ENCODE measurements around the gene CCDC172.

CCDC172 gene

DNA sequence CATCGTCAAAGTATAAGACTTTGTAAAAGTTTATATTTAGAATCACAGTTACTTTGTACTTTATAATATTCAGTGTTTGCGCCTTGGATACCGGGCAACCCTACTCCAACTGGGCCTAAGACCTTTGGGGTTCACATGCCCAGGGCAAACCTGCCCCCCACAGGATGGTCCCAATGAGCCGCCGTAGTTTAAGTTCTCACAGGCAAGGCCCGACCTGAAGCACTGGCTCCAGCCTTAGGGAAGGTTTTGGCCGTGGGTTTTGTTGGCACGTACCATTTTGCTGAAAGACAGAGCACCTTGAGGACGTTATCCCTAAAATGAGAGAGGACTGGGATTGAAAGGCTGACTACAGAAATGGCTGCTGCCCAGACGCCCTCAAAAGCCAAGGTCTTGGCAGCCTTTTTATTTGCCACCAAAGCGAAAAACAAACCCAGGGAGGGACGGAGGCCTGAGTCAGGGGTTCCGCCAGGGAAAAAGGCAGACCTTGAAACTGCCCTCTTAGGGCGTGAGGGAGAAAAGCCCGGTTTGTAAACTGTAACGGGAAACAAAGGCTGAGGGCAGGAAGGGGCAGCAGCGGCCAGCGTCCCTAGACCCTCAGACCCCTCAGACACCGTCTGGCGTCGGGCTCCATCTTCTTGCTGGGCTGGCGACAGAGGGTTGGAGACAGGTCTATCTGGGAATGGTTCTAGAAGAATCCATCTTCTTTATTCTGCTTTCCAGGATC is at the start of gene CCDC172:
TSS of gene CCDC172 (plus strand) at position 222 of the 724 bp plus-strand sequence. CDS start 564 bp downstream, outside the sequence.
- DNase-seq (ENCODE audit: low read depth): no peak

DNA sequence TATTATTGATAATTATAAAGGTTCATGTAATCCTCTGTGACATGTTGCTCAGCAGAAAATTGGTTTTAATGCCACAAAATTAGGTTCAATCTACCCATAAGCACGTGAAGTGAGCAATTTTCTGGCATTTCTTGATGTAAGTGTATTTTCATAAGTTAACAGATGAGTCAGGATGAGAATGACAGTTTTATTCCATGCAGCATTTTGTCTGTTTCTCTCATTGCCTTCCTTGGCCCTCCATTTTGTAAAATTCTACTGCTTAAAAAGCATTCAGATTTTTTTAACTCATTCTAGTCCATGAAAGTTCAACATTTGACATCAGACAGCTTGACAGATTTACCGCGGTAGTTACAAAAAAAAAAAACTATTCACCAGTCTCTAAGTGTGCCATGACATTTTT is 47.3 kb upstream of the CCDC172 start:
- DNase-seq (ENCODE audit: low read depth): no peak

GRCh38 chr10:116278846-116279245 is 45.4 kb upstream of the CCDC172 start:
- no peak for DNase-seq (ENCODE audit: low read depth)

DNA sequence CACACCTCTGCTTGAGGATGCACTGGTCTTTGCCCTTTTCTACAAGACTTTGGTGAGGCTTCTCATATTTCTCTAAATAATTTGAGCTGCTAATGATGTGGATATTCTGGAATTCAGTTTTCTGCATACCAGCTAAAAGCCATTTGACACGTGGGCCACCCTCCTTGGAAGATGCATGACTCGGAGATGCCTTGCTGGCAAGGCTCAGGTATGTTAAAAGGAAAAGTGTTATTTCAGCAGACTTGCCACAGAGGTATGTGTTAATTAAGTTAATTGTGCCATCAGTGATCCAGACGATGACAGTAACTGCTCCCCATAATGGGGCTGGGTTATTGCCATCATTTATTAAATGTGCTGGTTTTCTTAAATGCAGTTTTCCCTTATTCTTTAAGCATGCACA is 42.5 kb upstream of the CCDC172 start:
- DNase-seq (ENCODE audit: low read depth): no peak

DNA sequence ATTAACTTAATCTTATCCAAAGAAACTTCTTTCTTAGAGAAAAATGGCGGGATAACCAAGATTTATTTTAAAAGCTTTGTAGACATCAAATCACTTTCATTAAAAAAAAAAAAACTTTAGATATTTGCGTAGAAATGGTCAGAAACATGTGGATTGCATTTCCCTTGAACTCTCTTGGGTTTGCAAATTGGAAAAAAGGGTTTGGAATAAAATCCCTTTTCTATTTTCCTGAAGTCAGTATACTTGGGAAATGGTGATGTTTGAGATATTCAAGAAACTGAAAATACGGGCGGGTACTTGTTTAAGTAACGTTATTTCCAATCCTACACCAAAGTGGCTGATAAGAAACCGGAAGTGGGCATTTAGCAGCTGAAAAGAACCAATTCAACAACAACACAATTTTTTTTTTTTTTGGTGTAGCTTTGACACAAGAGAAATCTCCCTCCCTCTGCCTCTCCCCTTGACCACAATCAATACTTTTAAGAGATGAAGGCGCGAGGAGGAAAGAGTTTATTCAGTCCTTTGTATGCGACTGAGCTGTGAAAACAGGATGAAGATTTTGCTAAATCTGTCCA is 37.5 kb upstream of the CCDC172 start:
- DNase-seq (ENCODE audit: low read depth): no peak

DNA sequence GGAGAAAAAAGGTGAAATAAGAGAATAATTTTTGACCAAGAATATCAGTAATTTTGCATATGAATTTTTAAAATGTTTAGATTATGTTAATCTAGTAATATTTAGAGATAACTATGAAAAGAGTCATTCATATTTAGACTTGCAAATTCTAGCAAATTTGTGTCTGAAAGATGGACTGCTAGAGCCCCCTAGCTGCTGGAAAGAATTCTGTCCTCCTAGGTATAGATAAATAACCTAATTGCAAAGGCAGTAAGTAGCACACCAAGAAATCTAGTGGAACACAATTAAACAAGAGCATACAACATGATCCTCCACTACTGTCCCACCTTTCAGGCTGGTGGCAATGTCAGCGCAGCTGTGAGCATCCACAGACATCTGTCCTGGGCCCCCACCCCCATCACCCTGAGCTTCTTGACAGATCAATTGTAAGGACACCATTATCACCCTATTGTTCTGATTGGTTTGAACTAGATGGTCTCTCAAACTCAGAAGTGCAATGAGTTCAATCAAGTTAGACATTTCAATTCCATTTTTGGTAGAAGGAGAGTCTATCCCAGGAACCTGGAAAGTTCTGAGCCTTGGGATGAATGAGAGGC is 36.2 kb upstream of the CCDC172 start:
- DNase-seq (ENCODE audit: low read depth): no peak

DNA sequence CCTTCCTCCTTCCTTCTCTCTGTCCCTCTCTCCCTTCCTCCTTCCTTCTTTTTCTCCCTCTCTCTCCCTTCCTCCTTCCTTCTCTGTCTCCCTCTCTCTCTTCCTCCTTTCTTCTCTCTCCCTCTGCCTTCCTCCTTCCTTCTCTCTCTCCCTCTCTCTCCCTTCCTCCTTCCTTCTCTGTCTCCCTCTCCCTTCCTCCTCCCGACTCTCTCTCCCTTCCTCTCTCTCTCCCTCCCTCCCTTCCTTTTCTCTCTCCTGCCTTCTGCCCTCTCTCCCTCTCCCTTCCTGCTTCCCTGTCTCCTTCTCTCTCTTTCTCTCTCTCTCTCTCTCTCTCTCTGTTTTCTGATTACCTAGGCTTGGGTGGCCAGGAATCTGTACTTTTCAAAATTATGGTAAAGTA is 34.6 kb upstream of the CCDC172 start:
- DNase-seq (ENCODE audit: low read depth): no peak

DNA sequence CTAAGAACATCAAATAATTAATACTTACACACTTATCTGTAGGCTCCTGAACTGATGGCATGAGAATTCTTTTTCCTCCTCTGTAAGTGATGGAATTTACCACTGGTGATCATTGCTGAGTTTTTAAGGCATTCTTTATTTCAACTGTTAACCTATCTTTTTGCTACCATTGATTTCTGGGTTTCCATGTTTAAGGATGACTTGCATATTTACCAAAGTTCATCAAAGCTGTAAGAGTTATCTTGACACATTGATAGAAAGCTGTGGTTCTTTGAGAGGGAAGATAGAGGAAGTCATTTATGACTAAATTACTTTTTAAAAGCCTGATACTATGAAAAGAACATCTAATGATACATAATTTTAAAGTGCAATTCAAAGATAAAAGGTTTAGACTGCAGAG is 31.8 kb upstream of the CCDC172 start:
- no peak for DNase-seq (ENCODE audit: low read depth)

GRCh38 chr10:116296291-116296721 is 27.9 kb upstream of the CCDC172 start:
- DNase-seq (ENCODE audit: low read depth): no peak

DNA sequence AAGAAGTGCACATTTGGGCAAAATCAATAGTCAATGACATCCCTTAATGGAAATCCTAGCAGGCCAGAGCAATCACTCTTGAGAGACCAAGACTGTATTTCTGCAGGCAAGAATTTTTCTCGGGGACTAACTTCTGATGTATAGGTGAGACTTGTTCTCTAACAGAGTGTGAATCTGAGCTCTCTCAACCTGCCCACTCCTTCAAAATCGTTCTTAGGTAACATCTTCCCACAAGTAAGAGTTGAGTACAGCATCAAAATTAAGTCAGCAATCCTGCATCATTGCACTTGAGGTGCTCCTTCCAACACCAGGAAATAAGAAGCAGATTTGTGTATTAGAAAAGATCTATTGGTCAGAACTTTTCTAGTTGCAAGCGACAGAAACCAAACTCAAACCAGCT is 25.7 kb upstream of the CCDC172 start:
- DNase-seq (ENCODE audit: low read depth): no peak

DNA sequence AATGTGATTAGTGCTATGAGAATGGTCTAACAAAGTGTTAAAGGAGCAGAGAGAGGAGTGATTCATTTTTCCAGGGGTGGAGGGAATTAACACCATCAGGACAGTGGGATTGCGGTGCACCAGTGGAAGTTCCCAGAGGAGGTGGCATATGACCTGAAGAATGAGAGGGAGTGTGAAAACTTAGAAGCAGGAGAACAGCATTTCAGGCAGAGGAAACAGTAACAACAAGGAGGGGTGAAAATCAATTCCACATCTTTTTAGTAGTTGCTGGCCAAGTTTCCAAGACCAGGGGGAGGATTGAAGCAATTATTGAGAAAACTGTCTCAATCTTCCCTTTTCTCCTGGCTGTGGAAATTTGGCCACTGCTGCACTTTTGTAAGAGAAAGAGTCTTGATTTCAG is 23.7 kb upstream of the CCDC172 start:
- no peak for DNase-seq (ENCODE audit: low read depth)

DNA sequence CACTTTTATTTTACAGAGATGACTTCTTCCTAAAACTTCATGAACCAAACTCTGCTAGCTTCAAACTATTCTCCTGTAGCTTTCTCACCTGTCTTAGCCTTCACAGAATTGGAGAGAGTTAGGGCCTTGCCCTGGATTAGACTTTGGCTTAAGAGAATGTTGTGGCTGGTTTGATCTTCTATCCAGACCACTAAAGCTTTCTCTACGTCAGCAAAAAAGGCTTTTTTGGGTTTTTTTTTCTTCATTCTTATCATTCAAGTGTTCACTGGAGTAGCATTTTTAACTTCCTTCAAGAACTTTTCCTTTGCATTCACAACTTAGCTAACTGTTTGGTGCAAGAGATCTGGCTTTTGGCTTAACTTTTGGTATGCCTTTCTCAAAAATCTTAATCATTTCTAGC is 19.3 kb upstream of the CCDC172 start:
- no peak for DNase-seq (ENCODE audit: low read depth)

DNA sequence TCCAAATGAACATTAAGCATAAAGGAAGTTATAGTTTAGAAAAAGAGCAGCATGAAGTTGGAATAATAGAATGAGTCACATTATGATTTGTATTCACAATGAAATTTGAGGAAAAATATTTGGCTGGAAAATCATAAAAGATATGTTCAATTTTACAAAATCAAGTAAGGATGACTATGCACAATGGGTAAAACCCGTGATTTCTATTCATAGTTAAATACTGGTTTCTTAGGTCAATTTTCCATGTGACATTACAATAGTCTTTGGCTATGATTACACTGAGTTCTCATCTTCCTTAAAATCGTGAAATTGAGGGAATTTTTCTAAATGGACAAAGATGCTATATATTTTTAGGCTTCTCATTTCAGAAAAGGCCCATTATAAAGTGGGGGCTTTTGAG is 17.4 kb upstream of the CCDC172 start:
- no peak for DNase-seq (ENCODE audit: low read depth)

GRCh38 chr10:116307455-116307854 is 16.8 kb upstream of the CCDC172 start:
- DNase-seq (ENCODE audit: low read depth): no peak

- no peak for DNase-seq (ENCODE audit: low read depth)
Measured at GRCh38 chr10:116311016-116311415, 13.2 kb upstream of the CCDC172 start.

- no peak for DNase-seq (ENCODE audit: low read depth)
Measured at GRCh38 chr10:116311706-116312490, 12.3 kb upstream of the CCDC172 start.

DNA sequence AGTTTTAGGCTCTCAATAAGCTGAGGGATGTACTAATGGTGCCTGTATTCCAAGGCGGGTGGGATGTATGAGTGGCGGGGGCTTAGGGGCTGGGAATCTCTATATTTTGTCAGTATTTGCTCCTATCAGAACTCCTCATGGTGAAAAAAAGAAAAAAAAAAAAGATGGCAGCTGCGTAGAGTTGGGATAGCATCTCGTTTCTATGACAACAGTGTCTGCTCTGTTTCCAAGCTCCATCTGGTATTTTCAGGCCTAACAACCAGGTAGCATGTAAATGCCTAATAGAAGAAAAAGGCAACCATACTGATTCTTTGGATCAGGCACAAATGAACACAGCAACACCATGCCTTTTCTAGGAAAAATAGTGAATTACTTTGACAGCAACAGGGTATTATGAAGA is 11.7 kb upstream of the CCDC172 start:
- DNase-seq (ENCODE audit: low read depth): no peak

DNA sequence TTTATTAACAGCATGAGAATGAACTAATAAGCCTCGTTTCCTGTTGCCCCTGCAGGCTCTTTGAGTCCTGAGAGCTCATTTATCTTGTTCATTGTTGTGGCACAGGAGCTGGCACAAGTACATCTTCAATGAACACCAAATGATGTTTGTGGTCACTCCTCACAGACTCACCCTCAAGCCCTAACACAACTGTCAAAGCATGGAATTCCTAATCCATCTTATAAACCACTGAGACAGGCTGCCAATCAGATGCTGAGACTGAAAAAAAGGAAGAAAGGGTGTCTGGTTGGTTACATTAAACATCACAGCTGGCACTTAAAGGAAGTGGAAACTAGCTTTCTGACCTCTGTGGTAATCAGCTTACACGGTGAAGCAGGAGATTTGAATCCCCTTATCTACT is 7.7 kb upstream of the CCDC172 start:
- no peak for DNase-seq (ENCODE audit: low read depth)

GRCh38 chr10:116324951-116325635 is 845 bp downstream of the CCDC172 start:
- no peak for DNase-seq (ENCODE audit: low read depth)

DNA sequence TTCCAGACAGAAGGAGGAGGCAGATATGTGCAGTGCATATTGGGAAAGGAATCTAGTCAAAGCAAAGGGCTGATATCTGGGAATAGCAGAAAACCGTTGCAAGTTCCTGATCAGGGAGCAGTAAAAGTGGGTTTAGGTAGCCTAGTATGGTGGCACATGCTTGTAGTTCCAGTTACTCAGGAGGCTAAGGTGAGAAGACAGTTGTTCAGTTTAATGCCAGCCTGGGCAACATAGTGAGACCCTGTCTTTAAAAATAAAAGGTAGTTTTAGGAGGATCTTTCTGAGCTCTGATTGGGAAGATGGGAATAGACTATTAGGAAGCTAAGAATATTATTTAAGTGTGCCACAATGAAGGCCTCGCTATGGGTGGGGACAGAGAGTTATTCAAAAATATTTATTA is 1.7 kb downstream of the CCDC172 start:
- no peak for DNase-seq (ENCODE audit: low read depth)

GRCh38 chr10:116329153-116329552 is 4.9 kb downstream of the CCDC172 start:
- DNase-seq (ENCODE audit: low read depth): no peak

DNA sequence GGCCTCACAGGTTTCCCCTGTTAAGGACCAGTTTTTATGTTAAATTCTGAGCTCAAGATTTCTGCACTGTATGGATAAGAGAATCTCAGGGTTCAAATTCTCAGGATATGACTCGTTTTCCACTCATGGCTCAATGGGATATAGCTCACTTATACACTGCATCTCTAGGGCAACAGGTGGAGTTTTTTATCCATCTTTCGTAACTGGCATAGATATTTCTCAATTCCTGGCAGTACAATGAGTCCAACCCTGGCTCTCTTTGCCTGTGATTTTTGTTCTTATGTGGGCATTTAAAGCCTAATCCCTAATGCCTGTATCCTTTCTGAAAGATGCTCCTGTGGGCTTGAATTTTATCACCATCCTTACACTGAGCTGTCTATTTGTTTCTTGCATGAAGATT is 7.6 kb downstream of the CCDC172 start:
- DNase-seq (ENCODE audit: low read depth): no peak

Measured in GM04504 (cell line).